Transverse colon (tissue), 4 donors: ENCODE measurements around the gene ACER3. TPM values are rescaled to one million over a fixed set of nuclear protein-coding genes. Genes with fewer than 3 reads are reported as not detected.

ENCODE experiments used
- DNase-seq: peaks from one replicate; pipeline ENCODE4 v3.0.0-alpha.2; 2019
- H3K27ac ChIP-seq, 4 donors: fragments of 200-600 bp; sonication (generic); 2 replicates each; pipeline ENCODE4 v1.5.1; 2016 to 2018; ENCODE audit warnings: inconsistent platforms in 4 of 4
- H3K27me3 ChIP-seq: fragments of 200-600 bp; sonication (generic); 2 replicates; pipeline ENCODE4 v1.5.1; 2017; ENCODE audit warnings: inconsistent platforms
- H3K36me3 ChIP-seq, 4 donors: fragments of 200-600 bp; sonication (generic); 2 replicates each; pipeline ENCODE4 v1.5.1; 2017 to 2019; ENCODE audit warnings: inconsistent platforms in 4 of 4
- H3K4me1 ChIP-seq, 4 donors: fragments of 200-600 bp; sonication (generic); 2 replicates each; pipeline ENCODE4 v1.5.1; 2017 to 2020; ENCODE audit warnings: inconsistent platforms in 4 of 4
- H3K4me3 ChIP-seq, 4 donors: fragments of 200-600 bp; sonication (generic); 1 replicate in 1 of 4; 2 replicates in 3 of 4; pipeline versions ENCODE4 v1.5.1 to v1.6.1; 2017 to 2019; ENCODE audit warnings: inconsistent platforms in 4 of 4
- H3K9me3 ChIP-seq, 2 donors: fragments of 200-600 bp; sonication (generic); 2 replicates each; pipeline ENCODE4 v1.5.1; 2017 to 2019; ENCODE audit warnings: inconsistent platforms in 2 of 2
- CTCF ChIP-seq, 5 experiments: fragments of 200-600 bp in 3 of 5; fragments of 450-650 bp in 2 of 5; sonication (generic) in 3 of 5; IDR thresholded peaks; 1 replicate in 2 of 5; 2 replicates in 3 of 5; pipeline ENCODE4 v1.5.1; 2016 to 2017; ENCODE audit warnings: antibody characterized with exemption in 5 of 5, inconsistent platforms in 3 of 5, mild to moderate bottlenecking in 2 of 5, moderate library complexity in 1 of 5
- EP300 ChIP-seq: sonication (generic); formaldehyde crosslinking; IDR thresholded peaks from one replicate; pipeline ENCODE4 v1.6.1; 2017; ENCODE audit warnings: antibody characterized with exemption, low read depth
- POLR2A ChIP-seq: fragments of 450-650 bp; IDR thresholded peaks from one replicate; pipeline ENCODE4 v1.6.1; 2016; ENCODE audit warnings: antibody characterized with exemption, mild to moderate bottlenecking, moderate library complexity
- POLR2AphosphoS5 ChIP-seq, 3 donors: sonication (generic); formaldehyde crosslinking; IDR thresholded peaks; one replicate each; pipeline ENCODE4 v1.6.1; 2016; ENCODE audit warnings: antibody characterized with exemption in 3 of 3
- WGBS, 2 donors: methylation state at CpG; one replicate each; pipeline ENCODE4 v1.1.5; 2018; ENCODE audit warnings: low coverage in 1 of 2; 5-methylcytosine and 5-hydroxymethylcytosine counted together
- in situ Hi-C, 4 donors: fragments of 200-750 bp; cut with MboI; loops; one replicate each; pipeline versions ENCODE4 v1.15.0 to v1.15.1; 2017; ENCODE audit warnings: low sequenced_read_pairs in 3 of 4, low pct_ligation_motif_present in 1 of 4, low pct_unique_long_range_greater_than_20kb in 1 of 4
- intact Hi-C: fragments of 100-400 bp; cut with DNase I; formaldehyde crosslinking; loops from one replicate; pipeline ENCODE4 v1.15.1; 2023; ENCODE audit warnings: low total_unique reads
- total RNA-seq, 4 donors: library from RNA; depleted of rRNA; stranded (reverse); fragments of >200 nt; gene quantifications; one replicate each; pipeline ENCODE4 v1.1.0, GENCODE V29; 2016

Gene ACER3
- total RNA-seq, 4 donors from 2014 or later = 8.8 to 72.2 (median 29.4) TPM

- WGBS, 2 donors = 96% methylated on average over 8 of the region's 8 CpGs; no CpG with 5 or more reads in 1 of the 2 donors
- H3K9me3 ChIP-seq = no peaks in the 10 kb centered on the region
- H3K4me1 ChIP-seq = peaks cover 0 to 22% (median 8%) of the 10 kb centered on the region in 4 donors
- H3K27ac ChIP-seq = no peak overlapping the region
- no peak for DNase-seq
- H3K36me3 ChIP-seq = no peaks in the 10 kb centered on the region
- intact Hi-C loops = no loop called here
- H3K4me3 ChIP-seq = no peak overlapping the region
- no peak for TF ChIP-seq POLR2A
- TF ChIP-seq POLR2AphosphoS5 (IDR thresholded peaks at IDR 0.05) = no peak
- no peak for TF ChIP-seq CTCF (IDR thresholded peaks at IDR 0.05)
- no peak for TF ChIP-seq EP300
- H3K27me3 ChIP-seq = no peaks in the 10 kb centered on the region
- in situ Hi-C loops = no loop called here
Measured at GRCh38 chr11:76977791-76978190, 117.1 kb downstream of the ACER3 start.

GRCh38 chr11:76978239-76978638, 117.5 kb downstream of the ACER3 start:
- no peak for DNase-seq
- Histone ChIP-seq H3K27me3 (no peaks in the 10 kb centered on the region), H3K4me1 (peaks cover 0 to 22% (median 8%) of the 10 kb centered on the region in 4 donors), H3K9me3 (no peaks in the 10 kb centered on the region), H3K27ac (peak overlapping the region in 1 of 4 donors; percentile 42), H3K36me3 (no peaks in the 10 kb centered on the region), H3K4me3 (no peak overlapping the region)
- in situ Hi-C loops (no loop called here), intact Hi-C loops (no loop called here)
- no peak for TF ChIP-seq POLR2A
- TF ChIP-seq POLR2AphosphoS5 (IDR thresholded peaks at IDR 0.05) = no peak
- TF ChIP-seq EP300 = no peak
- TF ChIP-seq CTCF (IDR thresholded peaks at IDR 0.05) = no peak
- WGBS, 2 donors = 100% methylated on average over 1 to 4 of the region's 4 CpGs

DNA sequence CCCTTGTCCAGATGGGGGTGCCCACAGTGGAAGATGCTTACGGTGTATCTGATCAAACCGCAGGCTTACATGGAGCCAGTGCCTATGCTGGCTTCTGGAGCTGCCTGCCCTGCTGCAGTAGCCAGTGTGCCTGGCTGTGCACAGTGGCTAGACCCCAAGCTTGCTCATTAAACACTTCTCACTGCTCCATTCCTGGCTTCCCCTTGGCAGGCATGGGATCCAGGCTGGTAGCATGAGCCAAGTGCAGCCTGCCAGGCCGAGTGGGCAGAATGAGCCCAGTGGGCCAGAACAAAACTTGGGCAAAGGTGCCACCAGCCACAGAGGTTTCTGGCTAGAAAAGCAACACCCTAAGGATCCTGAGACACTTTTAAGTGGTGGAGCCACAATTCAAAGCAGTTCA, 118.1 kb downstream of the ACER3 start:
- DNase-seq = no peak
- H3K4me1 ChIP-seq = peaks cover 0 to 22% (median 5%) of the 10 kb centered on the region in 4 donors
- 75% methylated on average over 2 of the region's 3 CpGs; no CpG with 5 or more reads in 1 of the 2 donors for WGBS, 2 donors
- no peak overlapping the region for H3K4me3 ChIP-seq
- no peaks in the 10 kb centered on the region for H3K9me3 ChIP-seq
- no peaks in the 10 kb centered on the region for H3K36me3 ChIP-seq
- intact Hi-C loops (no loop called here), in situ Hi-C loops (no loop called here)
- TF ChIP-seq EP300 (no peak), POLR2AphosphoS5 (IDR thresholded peaks at IDR 0.05) (no peak), POLR2A (no peak), CTCF (IDR thresholded peaks at IDR 0.05) (no peak)
- H3K27me3 ChIP-seq = no peaks in the 10 kb centered on the region
- H3K27ac ChIP-seq = peak overlapping the region in 2 of 4 donors; percentile 14 to 42

- DNase-seq = no peak
Measured at GRCh38 chr11:76980196-76980595, 119.5 kb downstream of the ACER3 start.

More at GRCh38 chr11:76980196-76980595, 119.5 kb downstream of the ACER3 start:
- no peak for TF ChIP-seq EP300
- no peak for TF ChIP-seq POLR2A
- no peak for TF ChIP-seq POLR2AphosphoS5 (IDR thresholded peaks at IDR 0.05)
- no peak for TF ChIP-seq CTCF (IDR thresholded peaks at IDR 0.05)
- peaks cover 0 to 23% (median 8%) of the 10 kb centered on the region in 4 donors for H3K4me1 ChIP-seq
- in situ Hi-C loops (no loop called here), intact Hi-C loops (no loop called here)
- no peak overlapping the region for H3K4me3 ChIP-seq
- H3K27ac ChIP-seq = peak overlapping the region in 1 of 4 donors; percentile 18
- no peaks in the 10 kb centered on the region for H3K27me3 ChIP-seq
- no peaks in the 10 kb centered on the region for H3K36me3 ChIP-seq
- no peaks in the 10 kb centered on the region for H3K9me3 ChIP-seq
